HG02763 (cell line): Measurements from ENCODE around the gene ATF7.

Experiments
- ATAC-seq: cut with Tn5 transposase; IDR thresholded peaks from one replicate; pipeline ENCODE4 v1.9.1; 2021; ENCODE audit warnings: mild to moderate bottlenecking, moderate library complexity; ENCODE audit not compliant: unreplicated experiment

Gene ATF7

GRCh38 chr12:53464685-53465418 lies 161.3 kb downstream of the ATF7 start:
- ATAC-seq: no peak

- no peak for ATAC-seq
Measured at GRCh38 chr12:53463802-53464560, 162.2 kb downstream of the ATF7 start.

GRCh38 chr12:53462935-53463334 lies 163.2 kb downstream of the ATF7 start:
- no peak for ATAC-seq

DNA sequence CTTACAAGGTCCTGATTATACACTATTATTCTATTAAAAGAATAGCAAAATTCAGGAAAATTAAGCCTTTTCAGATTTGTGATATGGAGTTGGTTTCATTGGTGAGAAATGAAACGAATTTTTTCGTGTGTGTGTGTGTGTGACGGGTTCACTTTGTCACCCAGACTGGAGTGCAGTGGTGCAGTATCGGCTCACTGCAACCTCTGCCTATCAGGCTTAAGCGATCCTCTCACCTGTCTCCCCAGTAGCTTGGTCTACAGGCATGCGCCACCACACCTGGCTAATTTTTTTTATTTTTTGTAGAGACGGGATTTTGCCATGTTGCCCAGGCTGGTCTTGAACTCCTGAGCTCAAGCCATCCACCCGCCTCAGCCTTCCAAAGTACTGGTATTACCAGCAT lies 164.6 kb downstream of the ATF7 start:
- no peak for ATAC-seq

- ATAC-seq: no peak
Measured at GRCh38 chr12:53461059-53461458, 165.1 kb downstream of the ATF7 start.

GRCh38 chr12:53459097-53459496 lies 167.1 kb downstream of the ATF7 start:
- no peak for ATAC-seq
